Loucy (cell line): ENCODE measurements around the gene TNC.

Experiments used
- H2AFZ ChIP-seq: fragments of 200-600 bp; sonication (generic); 2 replicates; pipeline ENCODE4 v1.6.0; 2016; ENCODE audit warnings: antibody characterized with exemption, mild to moderate bottlenecking, low read length, moderate library complexity
- H3F3A ChIP-seq: fragments of 200-600 bp; 2 replicates; pipeline ENCODE4 v1.6.0; 2016; ENCODE audit warnings: antibody characterized with exemption, low read depth, mild to moderate bottlenecking
- H3K27me3 ChIP-seq: fragments of 200-600 bp; sonication (generic); 2 replicates; pipeline ENCODE4 v1.6.1; 2014; ENCODE audit warnings: low read length, mild to moderate bottlenecking; ENCODE audit not compliant: insufficient read depth, poor library complexity, severe bottlenecking
- H3K36me3 ChIP-seq: fragments of 200-600 bp; sonication (generic); 2 replicates; pipeline ENCODE4 v1.6.1; 2016; ENCODE audit warnings: low read length; ENCODE audit not compliant: insufficient read depth
- H3K4me1 ChIP-seq: fragments of 200-600 bp; sonication (generic); 2 replicates; pipeline ENCODE4 v1.5.1; 2014; ENCODE audit warnings: low read length, mild to moderate bottlenecking; ENCODE audit not compliant: insufficient read depth, poor library complexity, severe bottlenecking
- H3K4me2 ChIP-seq: fragments of 200-600 bp; sonication (generic); 2 replicates; pipeline ENCODE4 v1.6.0; 2014; ENCODE audit warnings: antibody characterized with exemption, low read length, low read depth, mild to moderate bottlenecking; ENCODE audit not compliant: poor library complexity, severe bottlenecking
- H3K4me3 ChIP-seq: fragments of 200-600 bp; sonication (generic); 2 replicates; pipeline ENCODE4 v1.5.1; 2014; ENCODE audit warnings: low read length, mild to moderate bottlenecking, mixed read lengths; ENCODE audit not compliant: poor library complexity, severe bottlenecking
- H3K79me2 ChIP-seq: fragments of 200-600 bp; sonication (generic); 2 replicates; pipeline ENCODE4 v1.6.1; 2014; ENCODE audit warnings: low read length; ENCODE audit not compliant: insufficient read depth
- H3K9ac ChIP-seq: fragments of 200-600 bp; sonication (generic); 2 replicates; pipeline ENCODE4 v1.6.0; 2014; ENCODE audit warnings: mild to moderate bottlenecking, low read depth, low read length, moderate library complexity; ENCODE audit not compliant: poor library complexity, severe bottlenecking
- H3K9me2 ChIP-seq: fragments of 200-600 bp; sonication (generic); replicated peaks from 2 replicates; pipeline ENCODE4 v1.6.1; 2016; ENCODE audit warnings: low read depth, low read length, mixed read lengths
- H3K9me3 ChIP-seq: fragments of 200-600 bp; sonication (generic); 2 replicates; pipeline ENCODE4 v1.6.1; 2014; ENCODE audit warnings: mild to moderate bottlenecking, antibody characterized with exemption, low read length, low read depth; ENCODE audit not compliant: insufficient read depth
- H4K20me1 ChIP-seq: fragments of 200-600 bp; sonication (generic); 2 replicates; pipeline ENCODE4 v1.6.0; 2014; ENCODE audit warnings: antibody characterized with exemption, low read length, mild to moderate bottlenecking; ENCODE audit not compliant: insufficient read depth, poor library complexity, severe bottlenecking
- CTCF ChIP-seq: fragments of 200-600 bp; sonication (generic); conservative IDR thresholded peaks from 2 replicates; pipeline ENCODE4 v1.5.1; 2014; ENCODE audit warnings: mild to moderate bottlenecking, antibody characterized with exemption, low read length
- EZH2phosphoT487 ChIP-seq: fragments of 200-600 bp; IDR thresholded peaks from 2 replicates; pipeline ENCODE4 v1.6.1; 2018; ENCODE audit warnings: antibody characterized with exemption, mild to moderate bottlenecking, moderate library complexity, borderline replicate concordance

The TNC gene

GRCh38 chr9:115036691-115037090 is 81.3 kb downstream of the TNC start:
- Histone ChIP-seq H3F3A (no peaks in the 10 kb centered on the region), H3K4me3 (no peak overlapping the region), H2AFZ (no peak overlapping the region), H3K79me2 (no peaks in the 10 kb centered on the region), H4K20me1 (no peaks in the 10 kb centered on the region), H3K27me3 (no peaks in the 10 kb centered on the region), H3K4me1 (no peaks in the 10 kb centered on the region), H3K9ac (no peak overlapping the region), H3K9me3 (no peaks in the 10 kb centered on the region), H3K9me2 (no peaks in the 10 kb centered on the region), H3K4me2 (no peak overlapping the region), H3K36me3 (no peaks in the 10 kb centered on the region)
- TF ChIP-seq EZH2phosphoT487 = no peak
- TF ChIP-seq CTCF = no peak

- H3K9ac ChIP-seq = no peak overlapping the region
- no peak overlapping the region for H3K4me2 ChIP-seq
- H2AFZ ChIP-seq = no peak overlapping the region
- no peaks in the 10 kb centered on the region for H3K4me1 ChIP-seq
- no peaks in the 10 kb centered on the region for H3K36me3 ChIP-seq
- H3K27me3 ChIP-seq = no peaks in the 10 kb centered on the region
- no peaks in the 10 kb centered on the region for H3F3A ChIP-seq
- H3K9me3 ChIP-seq = no peaks in the 10 kb centered on the region
- TF ChIP-seq CTCF = no peak
- no peak for TF ChIP-seq EZH2phosphoT487
- H4K20me1 ChIP-seq = no peaks in the 10 kb centered on the region
- H3K9me2 ChIP-seq = no peaks in the 10 kb centered on the region
- H3K4me3 ChIP-seq = no peak overlapping the region
- no peaks in the 10 kb centered on the region for H3K79me2 ChIP-seq
These were observed 81.9 kb downstream of the TNC start for GRCh38 chr9:115035841-115036612.

GRCh38 chr9:115034801-115035200 is 83.2 kb downstream of the TNC start:
- Histone ChIP-seq H3K4me1 (no peaks in the 10 kb centered on the region), H3K27me3 (no peaks in the 10 kb centered on the region), H3K4me2 (no peak overlapping the region), H4K20me1 (no peaks in the 10 kb centered on the region), H3K79me2 (no peaks in the 10 kb centered on the region), H2AFZ (no peak overlapping the region), H3K9me2 (no peaks in the 10 kb centered on the region), H3K36me3 (no peaks in the 10 kb centered on the region), H3K9me3 (no peaks in the 10 kb centered on the region), H3F3A (no peaks in the 10 kb centered on the region), H3K4me3 (no peak overlapping the region), H3K9ac (no peak overlapping the region)
- TF ChIP-seq CTCF = no peak
- no peak for TF ChIP-seq EZH2phosphoT487
